ENCODE data around the gene PRR23E.

The PRR23E gene

GRCh38 chr3:127164615-127165014 is 28.3 kb upstream of the PRR23E start:
- in situ Hi-C loops (cut with HindIII; ENCODE audit: low sequenced_read_pairs), result no loop called here

GRCh38 chr3:127165036-127165435 is 27.9 kb upstream of the PRR23E start:
- in situ Hi-C loops (cut with HindIII; ENCODE audit: low sequenced_read_pairs), result no loop called here

DNA sequence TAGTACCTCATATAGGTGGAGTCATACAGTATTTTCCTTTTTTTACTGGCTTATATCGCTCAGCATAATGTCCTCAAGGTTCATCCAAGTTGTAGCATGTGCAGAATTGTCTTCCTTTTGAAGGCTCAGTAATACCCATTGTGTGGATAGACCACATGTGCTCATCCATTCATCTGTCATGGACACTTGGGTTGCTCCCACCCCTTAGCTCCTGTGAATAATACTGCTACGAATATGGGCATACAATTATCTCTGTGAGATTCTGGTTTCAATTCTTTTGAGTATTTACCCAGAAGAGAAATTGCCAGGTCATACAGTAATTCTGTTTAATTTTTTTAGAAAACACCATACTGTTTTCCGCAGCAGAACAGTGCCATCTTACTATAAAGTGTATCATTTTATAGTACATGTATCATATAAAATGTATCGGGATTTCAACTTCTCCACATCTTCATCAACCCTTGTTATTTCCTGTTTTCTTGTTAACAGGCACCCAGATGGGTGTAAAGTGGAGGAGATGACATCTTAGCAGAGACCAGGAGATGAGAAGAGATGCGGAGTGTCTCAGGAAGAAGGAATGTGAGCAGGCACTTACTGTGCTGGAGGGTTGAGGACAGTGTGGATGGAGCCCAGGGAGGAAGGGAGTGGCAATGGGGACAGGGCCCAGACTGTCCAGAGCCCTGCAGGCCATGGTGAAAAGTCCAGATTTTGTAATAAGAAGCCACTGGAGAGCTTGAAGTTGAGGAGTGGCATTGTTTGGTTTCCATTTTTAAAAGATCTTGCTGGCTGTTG is 27.0 kb upstream of the PRR23E start:
- in situ Hi-C loops (cut with HindIII; ENCODE audit: low sequenced_read_pairs), result no loop called here

DNA sequence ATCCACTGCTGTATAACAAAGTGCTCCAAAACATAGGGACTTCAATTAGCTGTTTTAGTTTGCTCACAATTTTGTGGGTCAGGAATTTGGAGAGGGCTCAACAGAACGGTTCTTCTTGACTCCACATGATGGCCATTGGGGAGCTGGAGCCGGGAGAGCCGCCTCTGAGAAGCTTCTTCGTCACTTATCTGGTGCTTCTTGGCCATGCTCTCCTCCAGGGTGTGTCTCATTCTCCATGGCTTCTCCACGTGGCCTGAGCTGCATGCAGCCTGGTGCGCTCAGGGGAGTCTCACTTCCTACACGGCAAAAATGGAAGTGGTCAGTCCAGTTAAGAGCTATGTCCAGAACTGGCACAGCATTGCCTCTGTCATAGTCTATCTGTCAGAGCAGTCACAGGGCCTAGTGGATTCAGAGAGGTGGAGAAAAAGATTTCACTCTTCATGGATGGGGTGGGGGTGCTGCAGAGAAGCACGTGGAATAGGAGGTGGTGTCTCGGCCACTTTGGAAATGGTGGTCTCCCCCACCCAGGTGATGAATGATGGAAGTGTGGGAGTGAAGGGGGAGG is 26.3 kb upstream of the PRR23E start:
- in situ Hi-C loops (cut with HindIII; ENCODE audit: low sequenced_read_pairs), result no loop called here

DNA sequence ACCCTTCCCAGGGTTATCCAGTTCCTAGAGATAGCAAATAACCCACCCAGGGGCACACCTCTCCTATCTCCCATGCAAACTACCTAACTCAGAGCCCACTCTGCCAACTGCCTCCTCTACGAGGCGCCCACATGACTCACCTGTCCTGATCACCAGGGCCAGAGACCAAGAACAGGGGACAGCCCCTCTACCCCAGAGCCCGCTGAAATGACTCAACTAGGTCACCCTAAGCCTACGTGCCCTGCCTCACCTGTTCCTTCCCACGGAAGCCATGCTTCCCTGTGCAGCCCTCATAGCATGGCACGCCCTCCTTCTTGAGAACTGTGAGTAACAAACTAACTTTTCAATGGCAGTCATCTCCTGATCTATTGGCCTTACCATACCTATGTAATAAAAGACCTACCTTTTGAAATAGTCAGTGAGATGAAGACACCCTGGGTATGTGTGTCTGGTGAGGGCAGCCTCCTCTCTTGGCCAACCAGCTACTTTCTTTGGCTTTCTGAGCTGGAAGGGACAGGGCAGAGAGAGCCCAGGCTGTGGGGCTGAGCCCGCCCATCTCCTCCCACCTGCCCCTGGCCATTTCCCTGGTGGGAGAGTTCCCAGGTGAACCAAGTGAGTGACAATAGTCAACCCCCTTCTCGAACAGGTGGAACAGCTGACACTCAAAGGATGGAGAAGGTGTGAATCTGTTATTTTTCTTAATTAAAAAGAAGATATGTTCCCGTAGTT is 25.5 kb upstream of the PRR23E start:
- in situ Hi-C loops (cut with HindIII; ENCODE audit: low sequenced_read_pairs), result no loop called here

DNA sequence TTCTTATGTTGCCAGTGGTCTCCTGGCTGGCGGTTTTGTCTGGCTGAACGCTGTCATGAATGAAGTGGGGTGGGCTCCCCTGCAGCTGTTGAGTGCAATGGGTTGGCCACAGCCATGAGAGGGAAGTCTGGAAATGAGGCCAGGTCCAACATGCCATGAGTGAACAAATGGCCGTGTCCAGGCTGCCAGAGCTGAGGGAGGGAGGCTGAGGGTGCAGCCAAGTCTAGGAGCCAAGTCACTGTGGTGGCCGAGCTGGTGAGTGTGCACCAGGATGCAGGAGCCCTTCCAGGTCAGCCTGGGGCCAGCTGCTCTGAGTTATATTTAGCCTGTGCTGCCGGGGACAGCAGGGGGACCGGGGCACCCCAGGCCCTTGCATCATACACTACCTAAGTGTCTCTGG is 24.7 kb upstream of the PRR23E start:
- in situ Hi-C loops (cut with HindIII; ENCODE audit: low sequenced_read_pairs), result no loop called here

- in situ Hi-C loops (cut with HindIII; ENCODE audit: low sequenced_read_pairs), result no loop called here
Observed at GRCh38 chr3:127170814-127171213, 22.1 kb upstream of the PRR23E start.

DNA sequence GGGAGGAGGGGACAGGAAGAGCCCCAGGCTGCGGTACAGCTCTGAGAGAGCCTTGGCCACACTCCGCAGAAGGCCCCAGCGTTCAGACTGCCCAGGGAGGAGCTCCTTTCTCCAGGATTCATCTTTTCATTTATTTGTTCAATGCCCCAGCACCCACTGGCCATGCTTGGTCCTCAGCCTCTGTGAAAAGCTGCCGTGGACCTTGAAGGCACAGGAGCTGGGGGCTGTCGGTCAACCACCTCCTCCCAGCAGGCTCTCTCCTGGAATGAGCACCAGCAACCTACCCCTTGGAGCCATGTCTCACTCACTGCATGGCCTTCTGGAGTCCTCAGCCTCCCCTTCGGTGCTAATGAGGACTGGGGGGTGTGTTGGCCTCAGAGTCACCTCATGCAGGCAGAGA is 21.6 kb upstream of the PRR23E start:
- in situ Hi-C loops (cut with HindIII; ENCODE audit: low sequenced_read_pairs), result no loop called here

GRCh38 chr3:127171721-127172120 is 21.2 kb upstream of the PRR23E start:
- in situ Hi-C loops (cut with HindIII; ENCODE audit: low sequenced_read_pairs), result no loop called here

GRCh38 chr3:127172211-127172610 is 20.7 kb upstream of the PRR23E start:
- in situ Hi-C loops (cut with HindIII; ENCODE audit: low sequenced_read_pairs), result no loop called here

- in situ Hi-C loops (cut with HindIII; ENCODE audit: low sequenced_read_pairs), result no loop called here
Observed at GRCh38 chr3:127172781-127173515, 20.0 kb upstream of the PRR23E start.

GRCh38 chr3:127173516-127174166 is 19.3 kb upstream of the PRR23E start:
- in situ Hi-C loops (cut with HindIII; ENCODE audit: low sequenced_read_pairs), result no loop called here

DNA sequence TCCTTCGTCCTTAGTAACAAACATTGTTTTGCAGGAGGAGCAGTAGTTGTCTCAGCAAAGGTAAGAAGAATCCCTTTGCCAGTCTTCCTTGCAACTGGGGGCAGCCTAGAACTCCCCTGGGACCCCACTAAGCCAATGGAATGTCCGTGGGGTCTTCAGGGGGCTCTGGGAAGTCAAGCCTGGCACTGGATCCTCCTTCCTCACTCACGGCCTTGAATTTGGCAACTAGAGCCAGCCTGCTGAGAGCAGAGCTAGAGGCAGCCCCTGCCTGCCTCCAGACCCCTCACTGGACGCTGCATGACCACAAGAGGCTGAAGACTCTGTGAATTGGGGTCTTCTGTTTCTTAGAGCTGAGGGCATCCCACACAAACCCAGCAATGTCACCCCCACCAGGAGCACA is 18.6 kb upstream of the PRR23E start:
- in situ Hi-C loops (cut with HindIII; ENCODE audit: low sequenced_read_pairs), result no loop called here

DNA sequence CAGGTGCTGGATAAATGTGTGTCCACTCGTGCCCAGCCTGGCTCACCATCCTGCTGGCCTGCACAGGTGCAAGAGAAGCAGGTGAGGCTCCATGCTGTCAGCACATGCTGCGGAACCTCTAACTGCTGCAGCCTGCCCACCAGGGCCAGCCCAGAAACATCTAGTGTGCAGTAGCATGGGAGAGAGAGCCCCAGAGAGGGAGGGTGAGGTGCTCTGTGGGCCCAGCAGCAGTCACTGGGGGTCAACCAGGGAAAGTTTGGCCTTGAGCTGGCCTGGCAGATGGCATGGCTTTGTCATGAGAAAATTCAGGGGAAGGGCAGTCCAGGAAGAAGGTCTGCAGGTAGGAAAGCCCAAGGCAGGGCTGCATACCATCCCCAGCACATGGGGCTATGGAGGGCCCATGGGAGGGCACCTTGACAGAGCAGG is 18.2 kb upstream of the PRR23E start:
- in situ Hi-C loops (cut with HindIII; ENCODE audit: low sequenced_read_pairs), result no loop called here

- in situ Hi-C loops (cut with HindIII; ENCODE audit: low sequenced_read_pairs), result no loop called here
Observed at GRCh38 chr3:127175272-127175671, 17.7 kb upstream of the PRR23E start.

DNA sequence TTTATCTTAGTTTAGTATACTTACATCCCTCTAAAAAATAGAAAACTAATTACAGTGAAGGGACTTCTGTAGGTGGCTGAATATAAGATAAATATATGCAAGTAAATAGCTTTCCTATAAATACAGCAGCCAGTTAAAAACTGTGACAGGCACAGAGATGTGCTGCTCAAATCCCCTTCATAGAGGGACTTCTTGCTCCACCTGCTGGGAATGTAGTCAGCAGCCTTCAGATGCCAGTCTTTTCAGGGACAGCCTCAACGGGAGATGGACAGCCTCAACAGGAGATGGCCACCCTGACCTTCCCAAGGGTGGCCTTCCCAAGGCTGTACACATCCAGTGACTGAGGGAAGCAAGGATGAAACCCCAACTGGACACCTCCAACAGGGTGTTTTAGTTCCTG is 15.7 kb upstream of the PRR23E start:
- in situ Hi-C loops (cut with HindIII; ENCODE audit: low sequenced_read_pairs), result no loop called here

GRCh38 chr3:127180859-127181258 is 12.1 kb upstream of the PRR23E start:
- in situ Hi-C loops (cut with HindIII; ENCODE audit: low sequenced_read_pairs), result no loop called here

DNA sequence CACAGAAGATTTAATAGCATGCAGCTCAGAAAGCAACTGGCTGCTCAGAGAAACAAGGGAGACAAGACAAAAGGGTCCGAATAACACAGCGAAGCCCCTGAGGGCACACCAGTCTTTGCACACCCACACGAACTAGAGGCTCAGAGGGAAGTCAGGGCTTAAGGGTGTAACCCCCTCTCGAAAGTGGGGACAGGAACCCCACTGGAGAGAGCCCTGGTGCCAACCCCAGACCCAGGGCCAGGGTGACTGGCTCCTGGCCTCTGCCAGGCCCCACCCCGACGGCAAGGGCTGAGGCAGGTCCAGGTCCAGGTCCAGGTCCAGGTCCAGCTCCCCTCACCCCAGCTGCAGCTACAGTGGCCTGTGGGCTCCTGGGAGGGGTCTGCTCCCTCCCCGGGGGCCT is 10.5 kb upstream of the PRR23E start:
- in situ Hi-C loops (cut with HindIII; ENCODE audit: low sequenced_read_pairs), result no loop called here

DNA sequence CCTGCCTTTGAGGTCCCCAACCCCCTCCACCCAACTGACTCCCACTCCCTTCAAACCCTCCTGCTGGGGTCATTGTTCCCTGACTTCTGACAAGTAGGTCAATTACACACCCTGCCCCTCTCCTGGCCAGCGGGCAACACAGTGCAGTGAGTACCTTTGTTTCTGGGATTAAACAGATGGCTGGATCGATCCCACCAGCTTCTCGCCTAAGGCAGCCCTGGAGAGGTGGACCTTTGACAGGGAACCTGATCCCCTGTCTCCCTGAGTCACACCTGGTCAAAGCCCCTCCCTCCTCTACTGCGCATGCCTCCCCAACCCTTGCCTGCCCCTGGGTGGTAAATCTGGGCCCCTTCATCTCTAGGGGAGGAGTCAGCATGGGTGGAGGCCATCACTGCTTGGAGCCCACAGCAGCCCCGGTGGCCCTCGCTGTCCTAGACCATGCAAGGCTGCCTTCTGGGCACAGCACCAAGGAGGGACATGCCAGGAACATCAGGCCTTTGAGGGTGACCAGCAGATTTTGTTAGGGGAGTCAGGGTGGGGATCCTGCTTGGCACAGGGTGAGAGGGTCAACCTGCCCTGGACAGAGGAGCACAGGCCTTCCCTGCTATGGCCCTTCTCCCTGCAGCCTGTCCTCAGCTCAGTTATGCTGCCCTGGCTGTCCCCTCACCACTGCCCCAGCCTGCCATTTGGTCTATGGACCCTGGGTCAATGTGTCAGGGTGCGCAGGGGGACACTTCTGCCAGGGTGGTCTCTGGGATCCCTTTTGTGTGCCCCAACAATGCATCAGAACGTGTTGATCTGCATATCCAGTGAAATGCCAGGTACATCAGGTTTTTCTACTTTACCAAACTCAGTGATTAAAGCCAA is 9.8 kb upstream of the PRR23E start:
- in situ Hi-C loops (cut with HindIII; ENCODE audit: low sequenced_read_pairs), result no loop called here
